WERI-Rb-1 (cell line): ENCODE results near the gene CDC42BPA.

Source experiments
- DNase-seq: peaks from one replicate; pipeline ENCODE4 v3.0.0-alpha.2; 2020
- H3K27ac ChIP-seq: fragments of 250-450 bp; sonication (Bioruptor Pico); 2 replicates; pipeline ENCODE4 v1.5.1; 2020; ENCODE audit warnings: mild to moderate bottlenecking, moderate library complexity
- H3K27me3 ChIP-seq: fragments of 250-450 bp; sonication (Bioruptor Pico); 2 replicates; pipeline ENCODE4 v1.5.1; 2021; ENCODE audit warnings: mild to moderate bottlenecking, low read depth, moderate library complexity; ENCODE audit not compliant: insufficient read depth, severe bottlenecking
- H3K36me3 ChIP-seq: fragments of 250-450 bp; sonication (Bioruptor Pico); 2 replicates; pipeline ENCODE4 v1.5.1; 2020; ENCODE audit warnings: mild to moderate bottlenecking, moderate library complexity
- H3K4me3 ChIP-seq: 2 replicates; pipeline ENCODE4 v1.5.1; 2011; ENCODE audit warnings: low read depth, mild to moderate bottlenecking, control low read depth, low read length
- H3K9me3 ChIP-seq: fragments of 250-450 bp; sonication (Bioruptor Pico); 2 replicates; pipeline ENCODE4 v1.5.1; 2021; ENCODE audit warnings: mild to moderate bottlenecking, moderate library complexity; ENCODE audit not compliant: severe bottlenecking
- TF ChIP-seq, protein P1 (sequence below): IDR thresholded peaks from 2 replicates; pipeline ENCODE4 v1.5.1; 2011; ENCODE audit warnings: low read depth, mild to moderate bottlenecking, control low read depth, inconsistent platforms, low read length

Gene CDC42BPA

DNA sequence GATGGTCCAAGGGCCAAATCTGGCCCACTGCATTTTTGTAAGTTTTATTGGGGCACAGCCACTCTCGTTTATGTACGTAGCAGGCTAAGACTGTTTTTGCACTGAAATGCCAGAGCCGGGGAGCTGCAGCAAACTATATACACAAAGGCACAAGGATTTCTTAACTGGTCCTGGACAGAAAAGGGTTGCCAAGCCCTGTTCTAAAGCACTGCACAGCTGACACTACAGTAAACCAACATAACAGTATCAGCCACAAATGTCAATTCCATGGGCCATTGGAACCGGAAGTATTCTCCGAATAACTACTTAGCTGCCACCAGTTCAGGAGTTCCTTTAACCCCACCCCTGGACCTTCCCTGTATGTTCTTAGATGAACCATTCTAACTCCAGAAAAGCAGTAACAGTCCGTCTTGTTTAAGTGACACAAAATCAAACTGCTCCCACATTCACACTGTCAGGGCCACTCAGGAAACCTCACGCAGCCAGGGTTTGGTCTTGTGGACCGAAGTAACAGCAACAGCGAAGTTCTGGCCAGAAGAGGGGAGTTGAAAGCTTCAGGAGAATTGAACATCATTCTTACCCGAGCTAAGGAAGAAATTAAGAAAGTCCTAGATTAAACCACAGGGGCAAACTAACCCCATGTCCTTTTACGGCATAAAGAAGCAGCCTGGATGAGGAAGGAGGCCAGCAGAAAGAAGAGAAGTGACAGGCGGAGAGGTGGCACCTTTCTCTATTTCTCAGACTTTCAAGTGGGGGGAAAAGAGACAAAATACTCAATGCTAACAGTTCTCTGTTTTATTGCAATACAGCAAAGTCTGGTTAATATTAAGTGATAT, 329.0 kb downstream of the CDC42BPA start:
- Histone ChIP-seq H3K27me3 (no peaks in the 10 kb centered on the region), H3K36me3 (no peaks in the 10 kb centered on the region), H3K4me3 (no peak overlapping the region), H3K9me3 (no peaks in the 10 kb centered on the region), H3K27ac (no peak overlapping the region)
- TF ChIP-seq, protein P1, sequence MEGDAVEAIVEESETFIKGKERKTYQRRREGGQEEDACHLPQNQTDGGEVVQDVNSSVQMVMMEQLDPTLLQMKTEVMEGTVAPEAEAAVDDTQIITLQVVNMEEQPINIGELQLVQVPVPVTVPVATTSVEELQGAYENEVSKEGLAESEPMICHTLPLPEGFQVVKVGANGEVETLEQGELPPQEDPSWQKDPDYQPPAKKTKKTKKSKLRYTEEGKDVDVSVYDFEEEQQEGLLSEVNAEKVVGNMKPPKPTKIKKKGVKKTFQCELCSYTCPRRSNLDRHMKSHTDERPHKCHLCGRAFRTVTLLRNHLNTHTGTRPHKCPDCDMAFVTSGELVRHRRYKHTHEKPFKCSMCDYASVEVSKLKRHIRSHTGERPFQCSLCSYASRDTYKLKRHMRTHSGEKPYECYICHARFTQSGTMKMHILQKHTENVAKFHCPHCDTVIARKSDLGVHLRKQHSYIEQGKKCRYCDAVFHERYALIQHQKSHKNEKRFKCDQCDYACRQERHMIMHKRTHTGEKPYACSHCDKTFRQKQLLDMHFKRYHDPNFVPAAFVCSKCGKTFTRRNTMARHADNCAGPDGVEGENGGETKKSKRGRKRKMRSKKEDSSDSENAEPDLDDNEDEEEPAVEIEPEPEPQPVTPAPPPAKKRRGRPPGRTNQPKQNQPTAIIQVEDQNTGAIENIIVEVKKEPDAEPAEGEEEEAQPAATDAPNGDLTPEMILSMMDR = no peak
- no peak for DNase-seq

DNA sequence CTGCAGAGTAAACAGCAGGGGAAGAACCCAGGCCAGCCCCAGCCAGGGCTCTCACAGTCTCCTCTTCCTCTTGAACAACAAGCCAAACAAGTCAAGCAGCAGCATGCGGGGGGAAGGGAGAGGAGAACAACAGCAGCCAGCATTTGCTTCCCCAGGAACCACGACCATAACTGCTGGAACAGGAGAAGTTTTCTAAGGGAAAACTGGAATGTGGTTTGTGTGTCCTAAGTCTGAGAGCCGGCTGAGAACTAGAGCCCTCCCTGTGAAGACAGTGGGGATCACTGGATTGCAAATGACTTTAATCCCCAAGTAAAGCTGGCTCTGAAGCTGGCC, 330.0 kb downstream of the CDC42BPA start:
- H3K27me3 ChIP-seq = no peaks in the 10 kb centered on the region
- TF ChIP-seq, protein P1 = no peak
- no peak overlapping the region for H3K4me3 ChIP-seq
- H3K27ac ChIP-seq = no peak overlapping the region
- no peaks in the 10 kb centered on the region for H3K9me3 ChIP-seq
- H3K36me3 ChIP-seq = no peaks in the 10 kb centered on the region
- DNase-seq = no peak

DNA sequence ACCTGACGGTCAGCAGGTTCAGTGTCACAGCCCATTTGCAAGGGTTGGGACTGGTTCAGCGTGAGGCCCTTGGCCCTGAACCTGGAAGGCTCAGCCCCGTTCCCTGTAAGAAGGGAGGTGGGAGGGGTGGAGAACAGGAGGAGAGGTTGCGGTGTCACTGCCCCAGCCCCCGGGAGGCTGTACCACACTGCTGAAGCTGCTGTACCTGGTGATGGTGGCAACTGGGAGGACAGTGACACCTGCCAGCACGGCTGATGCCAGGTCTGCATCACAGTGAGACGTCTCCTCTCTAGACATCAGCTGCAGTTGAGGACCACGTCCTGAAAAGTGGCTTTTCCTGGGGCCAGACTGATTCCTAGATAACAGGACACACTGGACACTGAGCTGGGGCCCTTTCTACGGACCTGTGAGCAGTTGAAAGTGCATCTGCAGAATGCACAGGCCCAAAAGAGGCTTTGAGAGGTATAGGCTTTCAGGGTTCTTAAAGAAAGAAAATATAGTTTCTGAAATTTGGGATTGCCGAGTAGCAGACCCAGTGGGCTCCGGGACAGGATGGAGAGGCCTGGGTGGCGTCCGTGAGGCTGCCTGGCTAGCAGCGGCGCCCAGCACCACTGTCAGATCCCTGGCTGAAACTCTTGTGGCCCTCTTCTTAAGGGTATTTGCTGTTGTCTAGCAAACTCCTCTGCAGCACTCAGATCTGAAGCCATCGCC, 330.5 kb downstream of the CDC42BPA start:
- no peaks in the 10 kb centered on the region for H3K27me3 ChIP-seq
- no peaks in the 10 kb centered on the region for H3K9me3 ChIP-seq
- no peak overlapping the region for H3K4me3 ChIP-seq
- TF ChIP-seq, protein P1 = no peak
- H3K36me3 ChIP-seq = no peaks in the 10 kb centered on the region
- no peak for DNase-seq
- H3K27ac ChIP-seq = no peak overlapping the region

DNA sequence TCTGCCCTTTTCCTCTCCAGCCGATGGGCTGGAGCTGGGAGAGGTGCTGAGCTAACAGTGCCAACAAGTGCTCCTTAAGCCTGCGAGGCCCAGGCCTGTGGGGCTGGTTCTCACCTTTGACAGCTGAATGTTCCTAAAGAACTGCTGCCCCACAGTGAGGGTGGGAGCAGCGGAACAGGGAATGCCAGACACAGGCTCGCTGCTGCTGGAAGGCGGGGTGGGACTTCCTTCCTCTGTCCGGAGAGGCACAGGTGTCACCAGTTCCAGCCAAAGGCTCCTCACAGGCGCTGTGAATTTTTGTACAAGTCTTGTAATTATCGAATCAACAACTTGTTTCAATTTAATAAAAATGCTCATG, 331.1 kb downstream of the CDC42BPA start:
- no peak for DNase-seq
- H3K4me3 ChIP-seq = no peak overlapping the region
- TF ChIP-seq, protein P1 = no peak
- no peaks in the 10 kb centered on the region for H3K36me3 ChIP-seq
- no peak overlapping the region for H3K27ac ChIP-seq
- H3K27me3 ChIP-seq = no peaks in the 10 kb centered on the region
- no peaks in the 10 kb centered on the region for H3K9me3 ChIP-seq

DNA sequence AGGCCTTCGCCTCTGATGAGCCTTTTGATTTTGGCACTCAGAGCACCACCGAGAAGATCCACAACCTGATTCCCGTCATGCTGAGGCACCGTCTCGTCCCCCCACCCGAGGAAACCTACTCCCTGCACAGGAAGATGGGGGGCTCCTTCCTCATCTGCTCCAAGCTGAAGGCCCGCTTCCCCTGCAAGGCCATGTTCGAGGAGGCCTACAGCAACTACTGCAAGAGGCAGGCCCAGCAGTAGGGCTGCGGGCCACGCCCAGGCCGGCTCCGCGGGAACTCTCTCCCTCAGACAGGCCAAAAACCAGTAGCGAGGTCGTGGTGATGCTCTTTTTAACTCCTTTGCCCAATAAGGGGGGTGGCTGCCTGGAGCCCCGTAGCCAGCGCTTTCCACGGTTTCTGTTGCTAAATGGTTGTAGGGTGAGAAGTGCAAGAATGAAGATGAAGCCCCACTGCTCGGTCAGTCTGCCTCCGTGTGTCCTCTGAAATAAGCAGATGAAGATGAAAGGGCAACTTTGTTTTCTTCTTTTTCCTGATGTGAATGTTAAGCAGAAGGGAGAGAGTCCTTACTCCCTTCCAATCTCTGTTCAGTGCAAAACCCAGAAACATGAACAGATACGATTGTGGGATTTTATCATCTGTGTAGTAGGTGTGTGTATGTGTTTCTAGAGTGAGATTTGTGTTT, 331.7 kb downstream of the CDC42BPA start:
- Histone ChIP-seq H3K9me3 (no peaks in the 10 kb centered on the region), H3K4me3 (no peak overlapping the region), H3K36me3 (no peaks in the 10 kb centered on the region), H3K27ac (no peak overlapping the region), H3K27me3 (no peaks in the 10 kb centered on the region)
- no peak for DNase-seq
- TF ChIP-seq, protein P1 = no peak
